Parathyroid adenoma (tissue), 2 donors: Measurements from ENCODE around the gene SLC10A2.

Source experiments
- H2AFZ ChIP-seq: fragments of 300-600 bp; sonication (generic); one replicate; pipeline ENCODE4 v1.7.0; 2017; ENCODE audit warnings: antibody characterized with exemption, mild to moderate bottlenecking
- H3K27ac ChIP-seq: fragments of 300-600 bp; sonication (generic); one replicate; pipeline ENCODE4 v1.7.0; 2017
- H3K27me3 ChIP-seq: fragments of 300-600 bp; sonication (generic); one replicate; pipeline ENCODE4 v1.7.0; 2017; ENCODE audit warnings: low read length; ENCODE audit not compliant: control insufficient read depth, insufficient read depth
- H3K36me3 ChIP-seq: fragments of 300-600 bp; sonication (generic); one replicate; pipeline ENCODE4 v1.7.0; 2017; ENCODE audit warnings: low read length; ENCODE audit not compliant: control insufficient read depth, insufficient read depth
- H3K4me1 ChIP-seq: fragments of 300-600 bp; sonication (generic); one replicate; pipeline ENCODE4 v1.7.0; 2017; ENCODE audit warnings: control low read depth
- H3K4me2 ChIP-seq: fragments of 300-600 bp; sonication (generic); one replicate; pipeline ENCODE4 v1.7.0; 2017; ENCODE audit warnings: low read length
- H3K4me3 ChIP-seq: fragments of 300-600 bp; sonication (generic); one replicate; pipeline ENCODE4 v1.7.0; 2017; ENCODE audit warnings: low read depth, low read length
- H3K79me2 ChIP-seq: fragments of 300-600 bp; sonication (generic); one replicate; pipeline ENCODE4 v1.7.0; 2017; ENCODE audit warnings: control low read depth
- H3K9ac ChIP-seq: fragments of 300-600 bp; sonication (generic); one replicate; pipeline ENCODE4 v1.7.0; 2017; ENCODE audit warnings: mild to moderate bottlenecking
- H3K9me3 ChIP-seq: fragments of 300-600 bp; sonication (generic); one replicate; pipeline ENCODE4 v1.7.0; 2017; ENCODE audit warnings: low read length; ENCODE audit not compliant: control insufficient read depth
- TF ChIP-seq, protein P1 (sequence below): fragments of 300-600 bp; sonication (generic); IDR thresholded peaks from one replicate; pipeline ENCODE4 v1.7.0; 2017; ENCODE audit warnings: antibody characterized with exemption, mild to moderate bottlenecking
- donor health status: primary hyperparathyroidism.

The SLC10A2 gene

DNA sequence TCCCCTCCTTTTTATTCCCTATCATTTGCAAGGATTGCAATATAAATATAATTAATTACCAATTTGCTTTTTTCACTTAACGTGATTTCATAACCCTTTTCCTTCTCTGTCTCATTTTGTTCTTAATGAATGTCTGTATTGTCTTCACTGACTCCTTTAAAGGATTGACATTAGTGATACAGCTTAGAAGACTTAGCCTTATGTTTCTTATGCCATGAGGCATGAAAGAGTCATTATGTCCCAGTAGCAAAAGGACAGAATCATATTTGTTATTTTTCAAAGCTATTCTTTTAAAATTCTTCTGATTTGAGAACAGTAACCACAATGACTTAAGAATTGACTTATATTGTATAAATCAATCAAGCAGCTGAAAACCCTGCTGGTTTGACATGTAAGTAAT, 26.2 kb downstream of the SLC10A2 start:
- Histone ChIP-seq H3K4me2 (no peak overlapping the region), H3K27me3 (no peaks in the 10 kb centered on the region), H3K4me3 (no peak overlapping the region), H3K4me1 (no peaks in the 10 kb centered on the region), H3K9ac (no peak overlapping the region), H3K79me2 (no peaks in the 10 kb centered on the region), H3K36me3 (no peaks in the 10 kb centered on the region), H2AFZ (no peak overlapping the region), H3K9me3 (no peaks in the 10 kb centered on the region), H3K27ac (no peak overlapping the region)
- TF ChIP-seq, protein P1, sequence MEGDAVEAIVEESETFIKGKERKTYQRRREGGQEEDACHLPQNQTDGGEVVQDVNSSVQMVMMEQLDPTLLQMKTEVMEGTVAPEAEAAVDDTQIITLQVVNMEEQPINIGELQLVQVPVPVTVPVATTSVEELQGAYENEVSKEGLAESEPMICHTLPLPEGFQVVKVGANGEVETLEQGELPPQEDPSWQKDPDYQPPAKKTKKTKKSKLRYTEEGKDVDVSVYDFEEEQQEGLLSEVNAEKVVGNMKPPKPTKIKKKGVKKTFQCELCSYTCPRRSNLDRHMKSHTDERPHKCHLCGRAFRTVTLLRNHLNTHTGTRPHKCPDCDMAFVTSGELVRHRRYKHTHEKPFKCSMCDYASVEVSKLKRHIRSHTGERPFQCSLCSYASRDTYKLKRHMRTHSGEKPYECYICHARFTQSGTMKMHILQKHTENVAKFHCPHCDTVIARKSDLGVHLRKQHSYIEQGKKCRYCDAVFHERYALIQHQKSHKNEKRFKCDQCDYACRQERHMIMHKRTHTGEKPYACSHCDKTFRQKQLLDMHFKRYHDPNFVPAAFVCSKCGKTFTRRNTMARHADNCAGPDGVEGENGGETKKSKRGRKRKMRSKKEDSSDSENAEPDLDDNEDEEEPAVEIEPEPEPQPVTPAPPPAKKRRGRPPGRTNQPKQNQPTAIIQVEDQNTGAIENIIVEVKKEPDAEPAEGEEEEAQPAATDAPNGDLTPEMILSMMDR = no peak

DNA sequence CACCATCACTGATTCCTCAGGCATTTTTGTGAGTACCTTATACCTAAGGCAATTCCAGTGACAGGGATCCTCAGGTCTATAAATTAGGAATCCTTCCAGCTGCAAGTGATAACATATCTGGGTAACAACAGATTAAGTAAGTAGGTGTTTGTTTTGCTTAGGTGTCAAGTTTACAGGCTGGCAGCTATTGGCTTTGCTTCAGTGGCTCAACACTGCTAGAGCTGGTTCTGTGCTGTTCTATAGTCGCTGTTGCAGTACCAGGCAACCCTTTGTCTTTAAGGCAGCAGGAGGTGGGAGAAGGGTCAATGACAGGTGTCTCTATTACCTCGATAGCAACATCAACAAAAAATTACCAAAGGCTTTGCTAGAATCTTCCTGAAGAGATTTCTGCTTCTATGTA, 27.0 kb downstream of the SLC10A2 start:
- TF ChIP-seq, protein P1 = no peak
- no peak overlapping the region for H3K27ac ChIP-seq
- no peak overlapping the region for H3K4me3 ChIP-seq
- no peaks in the 10 kb centered on the region for H3K9me3 ChIP-seq
- H3K4me1 ChIP-seq = no peaks in the 10 kb centered on the region
- no peak overlapping the region for H2AFZ ChIP-seq
- no peaks in the 10 kb centered on the region for H3K27me3 ChIP-seq
- no peak overlapping the region for H3K9ac ChIP-seq
- H3K4me2 ChIP-seq = no peak overlapping the region
- H3K79me2 ChIP-seq = no peaks in the 10 kb centered on the region
- no peaks in the 10 kb centered on the region for H3K36me3 ChIP-seq

- H3K4me3 ChIP-seq = no peak overlapping the region
- H2AFZ ChIP-seq = no peak overlapping the region
- H3K27me3 ChIP-seq = no peaks in the 10 kb centered on the region
- H3K9me3 ChIP-seq = no peaks in the 10 kb centered on the region
- no peak overlapping the region for H3K9ac ChIP-seq
- no peaks in the 10 kb centered on the region for H3K79me2 ChIP-seq
- TF ChIP-seq, protein P1 = no peak
- H3K36me3 ChIP-seq = no peaks in the 10 kb centered on the region
- H3K27ac ChIP-seq = no peak overlapping the region
- H3K4me2 ChIP-seq = no peak overlapping the region
- H3K4me1 ChIP-seq = no peaks in the 10 kb centered on the region
These were observed 29.9 kb downstream of the SLC10A2 start for GRCh38 chr13:103036268-103036667.

GRCh38 chr13:103033999-103034398, 32.2 kb downstream of the SLC10A2 start:
- Histone ChIP-seq H3K9ac (no peak overlapping the region), H3K4me1 (no peaks in the 10 kb centered on the region), H3K9me3 (no peaks in the 10 kb centered on the region), H3K4me3 (no peak overlapping the region), H3K27ac (no peak overlapping the region), H3K36me3 (no peaks in the 10 kb centered on the region), H3K27me3 (no peaks in the 10 kb centered on the region), H3K79me2 (no peaks in the 10 kb centered on the region), H2AFZ (no peak overlapping the region), H3K4me2 (no peak overlapping the region)
- TF ChIP-seq, protein P1 = no peak

DNA sequence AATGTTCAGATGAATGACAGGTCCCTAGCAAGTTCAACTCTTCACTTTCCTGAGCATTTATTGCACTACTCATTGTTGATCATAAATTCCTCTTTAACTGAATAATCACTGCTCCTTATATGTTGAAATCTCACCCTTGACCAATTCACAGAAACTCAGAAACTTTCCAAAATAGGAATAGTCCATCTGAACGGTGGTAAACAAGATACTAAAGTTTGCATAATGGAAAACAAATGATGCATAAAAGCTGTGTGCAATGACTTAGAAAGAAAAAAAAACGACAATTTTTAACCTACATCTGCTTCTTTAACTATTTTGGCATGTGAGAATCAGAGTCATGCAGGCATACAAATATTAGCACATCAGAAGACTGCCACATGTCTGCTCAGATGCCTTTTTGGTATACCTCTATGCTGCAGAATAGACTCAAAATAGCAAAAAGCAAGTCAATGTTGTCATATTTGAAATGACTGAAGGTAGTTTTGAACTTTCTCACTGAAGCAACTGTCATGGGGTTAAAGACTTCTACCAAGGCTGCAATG, 34.8 kb downstream of the SLC10A2 start:
- no peak overlapping the region for H3K4me2 ChIP-seq
- H2AFZ ChIP-seq = no peak overlapping the region
- no peak overlapping the region for H3K27ac ChIP-seq
- no peaks in the 10 kb centered on the region for H3K27me3 ChIP-seq
- H3K9ac ChIP-seq = no peak overlapping the region
- no peaks in the 10 kb centered on the region for H3K4me1 ChIP-seq
- no peaks in the 10 kb centered on the region for H3K36me3 ChIP-seq
- H3K9me3 ChIP-seq = no peaks in the 10 kb centered on the region
- TF ChIP-seq, protein P1 = no peak
- no peaks in the 10 kb centered on the region for H3K79me2 ChIP-seq
- no peak overlapping the region for H3K4me3 ChIP-seq
